ENCODE results near the gene CITED2. TPM values are rescaled to one million over a fixed set of nuclear protein-coding genes. Genes with fewer than 3 reads are reported as not detected.

CITED2 gene
- total RNA-seq, 4 donors from 2014 or later = 297 to 618 (median 413) TPM

- peak overlapping the region in 1 of 4 donors; percentile 61 for H3K27ac ChIP-seq
- TF ChIP-seq EP300 (IDR thresholded peaks at IDR 0.05) = peak in 1 of 2 donors; percentile 17
- TF ChIP-seq POLR2A (IDR thresholded peaks at IDR 0.05) = no peak
- no peak for DNase-seq (ENCODE audit: low spot score in 2 of 2)
- H3K27me3 ChIP-seq = no peaks in the 10 kb centered on the region
- H3K9me3 ChIP-seq = no peaks in the 10 kb centered on the region
- no peaks in the 10 kb centered on the region for H3K36me3 ChIP-seq
- no peak overlapping the region for H3K4me3 ChIP-seq
- peaks cover 0 to 10% (median 2%) of the 10 kb centered on the region in 4 donors for H3K4me1 ChIP-seq
Measured at GRCh38 chr6:139325125-139325524, 49.3 kb downstream of the CITED2 start.

GRCh38 chr6:139324301-139324555 lies 50.2 kb downstream of the CITED2 start:
- no peak for DNase-seq (ENCODE audit: low spot score in 2 of 2)
- Histone ChIP-seq H3K27ac (peak overlapping the region; percentile 20 to 79 (median 48)), H3K36me3 (no peaks in the 10 kb centered on the region), H3K27me3 (no peaks in the 10 kb centered on the region), H3K9me3 (no peaks in the 10 kb centered on the region), H3K4me3 (no peak overlapping the region), H3K4me1 (peaks cover 0 to 10% (median 2%) of the 10 kb centered on the region in 4 donors)
- 10 to 35% methylated on average over 1 of the region's 1 CpG for WGBS, 2 donors
- TF ChIP-seq CTCF (IDR thresholded peaks at IDR 0.05) (no peak), EP300 (IDR thresholded peaks at IDR 0.05) (no peak), POLR2A (IDR thresholded peaks at IDR 0.05) (no peak)

- no peaks in the 10 kb centered on the region for H3K9me3 ChIP-seq
- WGBS, 2 donors = 45 to 49% methylated on average over 21 of the region's 21 CpGs
- TF ChIP-seq EP300 (IDR thresholded peaks at IDR 0.05) (peak; percentile 77 to 88), POLR2A (IDR thresholded peaks at IDR 0.05) (no peak)
- peaks cover 0 to 10% (median 2%) of the 10 kb centered on the region in 4 donors for H3K4me1 ChIP-seq
- DNase-seq (ENCODE audit: low spot score in 2 of 2) = peak; percentile 51 to 76
- peak overlapping the region in 2 of 4 donors; percentile 32 to 33 for H3K4me3 ChIP-seq
- no peaks in the 10 kb centered on the region for H3K27me3 ChIP-seq
- H3K27ac ChIP-seq = peak overlapping the region; percentile 20 to 79 (median 48)
- no peaks in the 10 kb centered on the region for H3K36me3 ChIP-seq
Measured at GRCh38 chr6:139323511-139324300, 50.7 kb downstream of the CITED2 start.

Other genes with a start within 250 kb of the CITED2 start
- gene HECA, start 239.6 kb downstream of the CITED2 start, total RNA-seq = 10 to 100 TPM; 31.9 to 39.3 (median 35.7) TPM
- under 1 TPM; under 0.01 to 0.63 (median 0.26) TPM for gene TXLNB, start 82.7 kb downstream of the CITED2 start, total RNA-seq